Neural crest cell (in vitro differentiated cells): ENCODE results near the gene AARSD1. TPM values are rescaled to one million over a fixed set of nuclear protein-coding genes. Genes with fewer than 3 reads are reported as not detected.

Source experiments
- DNase-seq: peaks from one replicate; pipeline ENCODE4 v3.0.0; 2021; ENCODE audit warnings: low read depth, mixed read lengths, low spot score
- H3K27ac Mint-ChIP-seq: one replicate; pipeline ENCODE4 v1.8.0; 2021; ENCODE audit warnings: mild to moderate bottlenecking, mixed read lengths; ENCODE audit not compliant: unreplicated experiment
- H3K27me3 Mint-ChIP-seq: 2 replicates; pipeline ENCODE4 v1.8.0; 2021; ENCODE audit warnings: low read depth, mild to moderate bottlenecking, mixed read lengths
- H3K36me3 Mint-ChIP-seq: 2 replicates; pipeline ENCODE4 v1.8.0; 2021; ENCODE audit warnings: low read depth, mild to moderate bottlenecking, mixed read lengths
- H3K4me1 Mint-ChIP-seq: 2 replicates; pipeline ENCODE4 v1.8.0; 2021; ENCODE audit warnings: mixed read lengths
- H3K4me3 Mint-ChIP-seq: one replicate; pipeline ENCODE4 v1.8.0; 2021; ENCODE audit warnings: mild to moderate bottlenecking, mixed read lengths
- H3K9me3 Mint-ChIP-seq: 2 replicates; pipeline ENCODE4 v1.8.0; 2021; ENCODE audit warnings: mixed read lengths
- CTCF ChIP-seq: fragments of 200-600 bp; sonication (generic); conservative IDR thresholded peaks from 2 replicates; pipeline ENCODE4 v1.5.0; 2021; ENCODE audit warnings: antibody characterized with exemption, mild to moderate bottlenecking
- total RNA-seq: library from RNA; stranded (reverse); gene quantifications from 2 replicates; pipeline ENCODE4 v1.2.1, GENCODE V29; 2021

The AARSD1 gene
- total RNA-seq, 1 donor from 2014 or later: 61.6 TPM

GRCh38 chr17:42913981-42914617 is 50.2 kb downstream of the AARSD1 start:
- Mint-ChIP-seq H3K4me3 (no peak overlapping the region), H3K27me3 (peaks cover 28% of the 10 kb centered on the region), H3K4me1 (no peaks in the 10 kb centered on the region), H3K9me3 (no peaks in the 10 kb centered on the region), H3K27ac (no peak overlapping the region), H3K36me3 (no peaks in the 10 kb centered on the region)
- no peak for TF ChIP-seq CTCF
- no peak for DNase-seq

- Mint-ChIP-seq H3K27ac (no peak overlapping the region), H3K27me3 (peaks cover 27% of the 10 kb centered on the region), H3K4me1 (no peaks in the 10 kb centered on the region), H3K4me3 (no peak overlapping the region), H3K9me3 (no peaks in the 10 kb centered on the region), H3K36me3 (no peaks in the 10 kb centered on the region)
- DNase-seq: no peak
- no peak for TF ChIP-seq CTCF
These were observed 50.7 kb downstream of the AARSD1 start for GRCh38 chr17:42913522-42913921.

- no peaks in the 10 kb centered on the region for H3K9me3 Mint-ChIP-seq
- no peak for DNase-seq
- H3K27ac Mint-ChIP-seq: no peak overlapping the region
- no peaks in the 10 kb centered on the region for H3K36me3 Mint-ChIP-seq
- H3K27me3 Mint-ChIP-seq: peaks cover 46% of the 10 kb centered on the region
- no peak for TF ChIP-seq CTCF
- H3K4me3 Mint-ChIP-seq: no peak overlapping the region
- no peaks in the 10 kb centered on the region for H3K4me1 Mint-ChIP-seq
These were observed 55.2 kb downstream of the AARSD1 start for GRCh38 chr17:42908872-42909700.

- H3K27me3 Mint-ChIP-seq: peaks cover 42% of the 10 kb centered on the region
- H3K27ac Mint-ChIP-seq: no peak overlapping the region
- no peaks in the 10 kb centered on the region for H3K9me3 Mint-ChIP-seq
- no peaks in the 10 kb centered on the region for H3K36me3 Mint-ChIP-seq
- H3K4me3 Mint-ChIP-seq: no peak overlapping the region
- no peak for DNase-seq
- H3K4me1 Mint-ChIP-seq: no peaks in the 10 kb centered on the region
- TF ChIP-seq CTCF: no peak
These were observed 57.3 kb downstream of the AARSD1 start for GRCh38 chr17:42906772-42907446.

- no peaks in the 10 kb centered on the region for H3K4me1 Mint-ChIP-seq
These were observed 60.2 kb downstream of the AARSD1 start for GRCh38 chr17:42904110-42904469.

More at GRCh38 chr17:42904110-42904469, 60.2 kb downstream of the AARSD1 start:
- H3K27me3 Mint-ChIP-seq: peaks cover 34% of the 10 kb centered on the region
- no peak overlapping the region for H3K27ac Mint-ChIP-seq
- H3K9me3 Mint-ChIP-seq: no peaks in the 10 kb centered on the region
- H3K4me3 Mint-ChIP-seq: no peak overlapping the region
- no peak for TF ChIP-seq CTCF
- H3K36me3 Mint-ChIP-seq: no peaks in the 10 kb centered on the region
- DNase-seq: no peak
